Measurements from ENCODE around the gene GUCY1A2.

- no peak for TF ChIP-seq CTCF (IDR thresholded peaks at IDR 0.05)
- no peak for TF ChIP-seq POLR2A (IDR thresholded peaks at IDR 0.05)
These were observed 252.6 kb downstream of the GUCY1A2 start for GRCh38 chr11:106765469-106766258.
